H1 (cell line): Measurements from ENCODE around the gene ARHGAP10. TPM values are rescaled to one million over a fixed set of nuclear protein-coding genes. Genes with fewer than 3 reads are reported as not detected.

ENCODE experiments used
- CTCF ChIA-PET: fragments of 300-600 bp; sonication (Branson Sonifier 250); formaldehyde crosslinking; loops from one replicate; lab custom pipeline; 2021; ENCODE audit not compliant: partially characterized antibody; lab: Charles Lee
- POLR2A ChIA-PET: fragments of 300-600 bp; sonication (Branson Sonifier 250); formaldehyde crosslinking; loops from one replicate; lab custom pipeline; 2021; ENCODE audit warnings: inconsistent platforms; ENCODE audit not compliant: partially characterized antibody; lab: Charles Lee
- DNase-seq, 2 experiments: peaks; one replicate each; pipeline versions ENCODE4 v3.0.0 to v3.0.0-alpha.2; 2010 to 2022; ENCODE audit warnings: low spot score in 2 of 2, low read depth in 1 of 2, mixed read lengths in 1 of 2
- FAIRE-seq: peaks from 2 replicates; lab custom pipeline; 2011; peaks lifted over from hg19 to GRCh38; lab: Jason Lieb, UNC
- H2AFZ ChIP-seq: 2 replicates; pipeline ENCODE4 v1.8.1; 2012; ENCODE audit warnings: low read length, inconsistent platforms
- H2AK5ac ChIP-seq: 2 replicates; pipeline ENCODE4 v1.6.1; 2013; ENCODE audit warnings: low read depth, low read length
- H2BK120ac ChIP-seq: replicated peaks from 2 replicates; pipeline ENCODE3; 2013; ENCODE audit warnings: low read depth, low read length, inconsistent platforms
- H2BK12ac ChIP-seq: 2 replicates; pipeline ENCODE4 v1.6.1; 2013; ENCODE audit warnings: low read depth, low read length
- H2BK15ac ChIP-seq: 2 replicates; pipeline ENCODE4 v1.6.1; 2013; ENCODE audit warnings: low read length
- H2BK20ac ChIP-seq: 2 replicates; pipeline ENCODE4 v1.6.1; 2013; ENCODE audit warnings: low read length
- H2BK5ac ChIP-seq: 2 replicates; pipeline ENCODE4 v1.6.1; 2013; ENCODE audit warnings: low read depth, low read length
- H3K14ac ChIP-seq: 2 replicates; pipeline ENCODE4 v1.6.1; 2013; ENCODE audit warnings: inconsistent platforms; ENCODE audit not compliant: insufficient read length
- H3K18ac ChIP-seq: 2 replicates; pipeline ENCODE4 v1.6.1; 2013; ENCODE audit warnings: low read length; ENCODE audit errors: extremely low read depth
- H3K23ac ChIP-seq: 2 replicates; pipeline ENCODE4 v1.6.1; 2013; ENCODE audit warnings: inconsistent platforms; ENCODE audit not compliant: insufficient read length
- H3K23me2 ChIP-seq: 2 replicates; pipeline ENCODE4 v1.6.1; 2013; ENCODE audit warnings: low read depth, low read length
- H3K27ac ChIP-seq: 2 replicates; pipeline ENCODE4 v1.6.1; 2011; ENCODE audit warnings: low read depth, low read length, inconsistent platforms
- H3K27me3 ChIP-seq, 4 experiments: replicated peaks in 1 of 4; 1 replicate in 1 of 4; 2 replicates in 3 of 4; pipeline versions ENCODE4 v1.6.1 to v1.8.1; 2011 to 2013; ENCODE audit warnings: low read length in 3 of 4, mild to moderate bottlenecking in 3 of 4, inconsistent platforms in 2 of 4, mixed read lengths in 2 of 4, moderate library complexity in 1 of 4; ENCODE audit not compliant: control insufficient read depth in 3 of 4, insufficient read depth in 3 of 4; ENCODE audit errors: extremely low read depth in 1 of 4
- H3K36me3 ChIP-seq, 4 experiments: 2 replicates each; pipeline versions ENCODE4 v1.6.1 to v1.8.1; 2011 to 2013; ENCODE audit warnings: mild to moderate bottlenecking in 4 of 4, low read length in 3 of 4, moderate library complexity in 2 of 4, control low read depth in 1 of 4, inconsistent platforms in 1 of 4; ENCODE audit not compliant: insufficient read depth in 4 of 4, control insufficient read depth in 2 of 4
- H3K4ac ChIP-seq: replicated peaks from 2 replicates; pipeline ENCODE3; 2013; ENCODE audit warnings: low read length, low read depth, mixed read lengths, inconsistent platforms; ENCODE audit not compliant: insufficient read length
- H3K4me1 ChIP-seq, 4 experiments: replicated peaks in 1 of 4; 1 replicate in 1 of 4; 2 replicates in 3 of 4; pipeline versions ENCODE4 v1.6.1 to v1.8.1; 2011 to 2013; ENCODE audit warnings: low read length in 3 of 4, inconsistent platforms in 2 of 4, mixed read lengths in 1 of 4; ENCODE audit not compliant: insufficient read depth in 4 of 4, control insufficient read depth in 3 of 4
- H3K4me2 ChIP-seq, 2 experiments: 2 replicates each; pipeline versions ENCODE4 v1.6.1 to v1.8.1; 2011 to 2013; ENCODE audit warnings: low read depth in 2 of 2, low read length in 2 of 2, control low read depth in 1 of 2, inconsistent platforms in 1 of 2, mild to moderate bottlenecking in 1 of 2; ENCODE audit not compliant: insufficient read depth in 1 of 2
- H3K4me3 ChIP-seq, 4 experiments: fragments of 200-600, 300-600 bp in 1 of 4; sonication (generic), shearing (Covaris generic), sonication (Bioruptor Twin) in 1 of 4; 2 replicates each; pipeline versions ENCODE4 v1.5.1 to v1.8.1; 2011 to 2016; ENCODE audit warnings: low read length in 4 of 4, low read depth in 3 of 4, control low read depth in 2 of 4, inconsistent platforms in 2 of 4, mild to moderate bottlenecking in 2 of 4, mixed read lengths in 1 of 4, moderate library complexity in 1 of 4; ENCODE audit not compliant: insufficient read depth in 2 of 4; ENCODE audit errors: extremely low read depth in 1 of 4
- H3K56ac ChIP-seq: replicated peaks from 2 replicates; pipeline ENCODE3; 2013; ENCODE audit warnings: low read depth, mild to moderate bottlenecking, mixed read lengths, low read length, inconsistent platforms; ENCODE audit not compliant: insufficient read length
- H3K79me1 ChIP-seq: 2 replicates; pipeline ENCODE4 v1.6.1; 2013; ENCODE audit warnings: low read depth, low read length, control low read depth
- H3K79me2 ChIP-seq, 2 experiments: 2 replicates each; pipeline versions ENCODE4 v1.6.1 to v1.8.1; 2012 to 2013; ENCODE audit warnings: low read length in 2 of 2, mild to moderate bottlenecking in 2 of 2, inconsistent platforms in 1 of 2; ENCODE audit not compliant: insufficient read depth in 2 of 2, control insufficient read depth in 1 of 2
- H3K9ac ChIP-seq, 4 experiments: replicated peaks in 1 of 4; 1 replicate in 1 of 4; 2 replicates in 3 of 4; pipeline versions ENCODE4 v1.6.1 to v1.8.1; 2011 to 2013; ENCODE audit warnings: low read depth in 3 of 4, low read length in 3 of 4, control low read depth in 2 of 4, mild to moderate bottlenecking in 2 of 4, moderate library complexity in 2 of 4, inconsistent platforms in 1 of 4; ENCODE audit errors: extremely low read depth in 1 of 4
- H3K9me3 ChIP-seq, 2 experiments: 2 replicates each; pipeline versions ENCODE4 v1.6.1 to v1.8.1; 2012 to 2013; ENCODE audit warnings: mild to moderate bottlenecking in 2 of 2, moderate library complexity in 2 of 2, control low read depth in 1 of 2, inconsistent platforms in 1 of 2, low read depth in 1 of 2, low read length in 1 of 2, mixed read lengths in 1 of 2; ENCODE audit not compliant: insufficient read depth in 2 of 2
- H4K20me1 ChIP-seq, 2 experiments: replicated peaks in 1 of 2; 2 replicates each; pipeline versions ENCODE3 to v1.8.1; 2011 to 2013; ENCODE audit warnings: inconsistent platforms in 2 of 2, low read length in 2 of 2, mild to moderate bottlenecking in 1 of 2; ENCODE audit not compliant: insufficient read depth in 2 of 2, control insufficient read depth in 1 of 2
- H4K5ac ChIP-seq: 2 replicates; pipeline ENCODE4 v1.6.1; 2013; ENCODE audit warnings: low read length, low read depth, mixed read lengths, inconsistent platforms; ENCODE audit not compliant: insufficient read length
- H4K8ac ChIP-seq: 2 replicates; pipeline ENCODE4 v1.8.0; 2013; ENCODE audit warnings: mild to moderate bottlenecking, moderate library complexity, low read length, inconsistent platforms; ENCODE audit not compliant: insufficient read depth; ENCODE audit errors: extremely low read depth
- H4K91ac ChIP-seq: replicated peaks from 2 replicates; pipeline ENCODE3; 2013; ENCODE audit warnings: low read length, mixed read lengths, inconsistent platforms; ENCODE audit not compliant: insufficient read length
- GABPA ChIP-seq: IDR thresholded peaks from 2 replicates; pipeline ENCODE4 v1.6.1; 2011; ENCODE audit warnings: mild to moderate bottlenecking, low read length, moderate library complexity, borderline replicate concordance; ENCODE audit not compliant: insufficient read depth
- NANOG ChIP-seq: IDR thresholded peaks from 2 replicates; pipeline ENCODE4 v1.6.1; 2011; ENCODE audit warnings: low read length, low read depth, mild to moderate bottlenecking, inconsistent platforms; ENCODE audit not compliant: insufficient read depth, poor library complexity, severe bottlenecking
- WGBS, 2 experiments: shearing (Covaris generic) in 1 of 2; methylation state at CpG; one replicate each; pipeline versions ENCODE4 v1.1.6 to v1.1.7; 2013 to 2015; ENCODE audit warnings: low lambda C conversion rate in 2 of 2, mixed read lengths in 2 of 2, inconsistent platforms in 1 of 2, low coverage in 1 of 2, missing lambda C conversion rate in 1 of 2; ENCODE audit not compliant: insufficient replicate concordance in 2 of 2, insufficient coverage in 1 of 2, insufficient read length in 1 of 2; ENCODE audit errors: extremely low coverage in 1 of 2, missing lambda C conversion rate in 1 of 2; 5-methylcytosine and 5-hydroxymethylcytosine counted together
- polyA plus RNA-seq, 7 experiments: library from polyadenylated mRNA; depleted of rRNA in 3 of 7; stranded (reverse) in 5 of 7; unstranded in 2 of 7; fragments of >200 nt in 5 of 7; fragments of 200-250 nt in 2 of 7; gene quantifications; 1 replicate in 5 of 7; 2 replicates in 1 of 7; 4 replicates in 1 of 7; pipeline versions ENCODE4 v1.2.1 to v1.2.3, GENCODE V29; 2011 to 2013; ENCODE audit warnings: missing spikeins in 2 of 7, mixed read lengths in 2 of 7
- total RNA-seq: library from RNA; stranded (reverse); fragmentation: NEBNext Ultra II Directional; extraction: Animal tissue kit (Norgen Biotek cat#: 25700); gene quantifications from 2 replicates; pipeline ENCODE4 v1.2.1, GENCODE V29; 2021

The ARHGAP10 gene
- total and polyA plus RNA-seq, 2 of the 8 experiments (the other 6 are each of a cell fraction or from before 2014, with no cell fraction given): 3.7 to 6.1 TPM

- Histone ChIP-seq H3K9me3 (no peaks in the 10 kb centered on the region), H4K20me1 (no peaks in the 10 kb centered on the region), H3K56ac (no peak overlapping the region), H2AK5ac (no peak overlapping the region), H2BK12ac (no peak overlapping the region), H2AFZ (no peak overlapping the region), H3K4me1 (peaks cover 0 to 10% (median 2%) of the 10 kb centered on the region in 4 experiments; a peak in 3 of 7 replicates), H4K8ac (no peak overlapping the region), H3K79me2 (no peaks in the 10 kb centered on the region), H3K4me2 (no peak overlapping the region), H3K27ac (no peak overlapping the region), H3K23me2 (no peaks in the 10 kb centered on the region), H3K4ac (no peak overlapping the region), H3K27me3 (no peaks in the 10 kb centered on the region), H2BK5ac (no peak overlapping the region), H3K4me3 (no peak overlapping the region), H4K91ac (peak overlapping the region; percentile 3), H3K18ac (no peak overlapping the region), H3K23ac (no peak overlapping the region), H3K79me1 (no peaks in the 10 kb centered on the region), H3K9ac (no peak overlapping the region), H2BK15ac (no peak overlapping the region), H2BK20ac (no peak overlapping the region), H2BK120ac (no peak overlapping the region), H4K5ac (no peak overlapping the region), H3K36me3 (no peaks in the 10 kb centered on the region), H3K14ac (no peak overlapping the region)
- FAIRE-seq (no peak), DNase-seq (no peak)
- WGBS, 2 experiments: 84% methylated on average over 6 of the region's 6 CpGs; no CpG with 5 or more reads in 1 of the 2 experiments
- TF ChIP-seq NANOG (no peak), GABPA (no peak)
- CTCF ChIA-PET: interaction anchor here (0.8 to 6.5 kb wide), 19 partner anchors 9 to 435 kb away, joined by 3 to 20 read pairs (median 4); partner anchors contain the start of gene PRMT9
- POLR2A ChIA-PET: no interaction called here
Measured at GRCh38 chr4:147842573-147842972, 110.7 kb downstream of the ARHGAP10 start.
